Mucosa of descending colon (tissue), 3 donors: ENCODE data around the gene CTAG1A. TPM values are rescaled to one million over a fixed set of nuclear protein-coding genes. Genes with fewer than 3 reads are reported as not detected.
"Not testable (repeated sequence)": the region's sequence is repeated elsewhere in the genome, so short reads cannot be mapped to it uniquely, and the experiment has no call there.

Source experiments
- ATAC-seq: fragments of 200-7000 bp; cut with Tn5 transposase; one replicate; pipeline ENCODE4 v1.9.1; 2020; ENCODE audit warnings: mild to moderate bottlenecking, moderate library complexity
- DNase-seq, 3 donors: peaks; one replicate each; pipeline ENCODE4 v3.0.0-alpha.2; 2020
- H3K36me3 ChIP-seq: fragments of 200-600 bp; one replicate; pipeline ENCODE4 v1.8.0; 2021; ENCODE audit warnings: low read depth, mild to moderate bottlenecking
- H3K4me1 ChIP-seq: fragments of 200-600 bp; one replicate; pipeline ENCODE4 v1.8.0; 2021; ENCODE audit warnings: low read depth, mild to moderate bottlenecking
- H3K4me3 ChIP-seq: fragments of 200-600 bp; one replicate; pipeline ENCODE4 v1.8.0; 2021; ENCODE audit warnings: mild to moderate bottlenecking
- H3K9me3 ChIP-seq: fragments of 200-600 bp; one replicate; pipeline ENCODE4 v1.8.0; 2021; ENCODE audit warnings: mild to moderate bottlenecking
- intact Hi-C, 2 donors: fragments of 100-400 bp; cut with DNase I in 1 of 2; cut with micrococcal nuclease in 1 of 2; formaldehyde crosslinking; loops; one replicate each; pipeline versions ENCODE4 v1.11.0 to v1.11.1; 2022; cut with DNase I, micrococcal nuclease
- long read RNA-seq, 2 donors: library from polyadenylated mRNA; unstranded; transcript quantifications; one replicate each; pipeline ENCODE4 v2.0.0, GENCODE V29; 2019 to 2021
- total RNA-seq, 3 donors: library from RNA; stranded (reverse); fragmentation: NEBNext Ultra II Directional in 2 of 3; extraction: Animal tissue kit (Norgen Biotek cat#: 25700) in 2 of 3; gene quantifications; one replicate each; pipeline versions ENCODE4 v1.2.1 to v1.2.4, GENCODE V29; 2021 to 2023
- TF ChIP-seq, protein P1 (sequence below): fragments of 200-600 bp; IDR thresholded peaks from one replicate; pipeline ENCODE4 v1.8.0; 2022; ENCODE audit warnings: antibody characterized with exemption, mild to moderate bottlenecking
- donor health status: DM: no; HTN: no; CAD: no; lungs with moderate emphysema.
- donor health status: DM: no; HTN: no; CAD: no.
- donor health status: DM: no; HTN: yes; CAD: no.

Gene CTAG1A
- total RNA-seq: not detected
- long read RNA-seq, donor 1: 0 reads
- long read RNA-seq, donor 2: 0 reads

DNA sequence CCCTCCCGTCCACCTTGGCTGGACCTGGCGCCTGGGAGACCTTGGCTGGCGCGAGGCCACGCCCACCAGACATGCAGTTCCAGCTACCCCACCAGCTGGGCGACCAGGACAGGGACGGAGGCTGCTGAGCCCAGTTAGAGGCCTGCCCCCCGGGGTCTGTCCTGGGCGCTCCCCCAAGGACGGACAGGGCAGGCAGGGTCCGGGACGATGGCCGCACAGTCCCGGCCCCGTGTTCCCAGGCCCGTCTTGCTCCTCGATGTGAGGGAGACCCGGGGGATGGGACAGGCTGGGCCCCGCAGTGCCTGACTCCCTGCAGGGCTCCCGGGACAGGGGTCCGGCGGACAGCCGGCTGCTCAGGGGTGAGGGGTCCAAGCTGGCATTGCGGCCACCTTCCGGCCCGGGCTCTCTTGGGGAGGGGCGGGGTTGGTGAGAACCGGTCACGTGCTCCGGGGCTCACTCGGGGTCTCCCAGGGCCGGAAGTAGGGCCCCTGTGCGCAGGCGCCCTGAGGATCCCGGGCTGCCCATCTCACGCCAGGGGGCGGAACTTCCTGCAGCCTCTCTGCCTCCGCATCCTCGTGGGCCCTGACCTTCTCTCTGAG lies at the start of gene CTAG1A:
TSS of gene CTAG1A (plus strand) at position 549 of the 599 bp plus-strand sequence. CDS start 74 bp downstream, outside the sequence.
- intact Hi-C loops, H3K36me3 ChIP-seq, H3K4me3 ChIP-seq, H3K9me3 ChIP-seq, ATAC-seq, H3K4me1 ChIP-seq, DNase-seq: not testable (repeated sequence)

DNA sequence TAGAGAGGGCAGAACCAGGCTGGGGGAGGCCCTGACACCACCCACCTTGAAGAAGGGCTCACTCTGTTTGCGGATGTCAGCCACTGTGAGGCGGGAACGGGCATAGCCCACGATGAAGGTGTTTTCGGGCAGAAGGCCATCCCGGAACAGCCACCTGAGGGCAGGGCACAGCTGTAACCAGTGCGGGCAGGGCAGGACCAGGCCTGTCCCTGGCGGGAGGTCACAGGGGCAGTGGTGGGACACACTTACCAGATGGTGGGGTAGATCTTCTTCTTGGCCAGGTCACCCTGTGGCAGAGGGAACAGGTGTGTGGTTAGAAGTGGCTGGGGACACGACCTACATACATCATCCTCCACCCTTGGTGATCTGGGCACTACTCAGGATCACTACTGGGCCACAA lies 49.0 kb upstream of the CTAG1A start:
- H3K4me3 ChIP-seq: no peak overlapping the region
- DNase-seq: no peak
- no peaks in the 10 kb centered on the region for H3K9me3 ChIP-seq
- ATAC-seq: no peak
- TF ChIP-seq, protein P1, sequence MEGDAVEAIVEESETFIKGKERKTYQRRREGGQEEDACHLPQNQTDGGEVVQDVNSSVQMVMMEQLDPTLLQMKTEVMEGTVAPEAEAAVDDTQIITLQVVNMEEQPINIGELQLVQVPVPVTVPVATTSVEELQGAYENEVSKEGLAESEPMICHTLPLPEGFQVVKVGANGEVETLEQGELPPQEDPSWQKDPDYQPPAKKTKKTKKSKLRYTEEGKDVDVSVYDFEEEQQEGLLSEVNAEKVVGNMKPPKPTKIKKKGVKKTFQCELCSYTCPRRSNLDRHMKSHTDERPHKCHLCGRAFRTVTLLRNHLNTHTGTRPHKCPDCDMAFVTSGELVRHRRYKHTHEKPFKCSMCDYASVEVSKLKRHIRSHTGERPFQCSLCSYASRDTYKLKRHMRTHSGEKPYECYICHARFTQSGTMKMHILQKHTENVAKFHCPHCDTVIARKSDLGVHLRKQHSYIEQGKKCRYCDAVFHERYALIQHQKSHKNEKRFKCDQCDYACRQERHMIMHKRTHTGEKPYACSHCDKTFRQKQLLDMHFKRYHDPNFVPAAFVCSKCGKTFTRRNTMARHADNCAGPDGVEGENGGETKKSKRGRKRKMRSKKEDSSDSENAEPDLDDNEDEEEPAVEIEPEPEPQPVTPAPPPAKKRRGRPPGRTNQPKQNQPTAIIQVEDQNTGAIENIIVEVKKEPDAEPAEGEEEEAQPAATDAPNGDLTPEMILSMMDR: no peak
- no peaks in the 10 kb centered on the region for H3K4me1 ChIP-seq
- intact Hi-C loops: no loop called here
- no peaks in the 10 kb centered on the region for H3K36me3 ChIP-seq

DNA sequence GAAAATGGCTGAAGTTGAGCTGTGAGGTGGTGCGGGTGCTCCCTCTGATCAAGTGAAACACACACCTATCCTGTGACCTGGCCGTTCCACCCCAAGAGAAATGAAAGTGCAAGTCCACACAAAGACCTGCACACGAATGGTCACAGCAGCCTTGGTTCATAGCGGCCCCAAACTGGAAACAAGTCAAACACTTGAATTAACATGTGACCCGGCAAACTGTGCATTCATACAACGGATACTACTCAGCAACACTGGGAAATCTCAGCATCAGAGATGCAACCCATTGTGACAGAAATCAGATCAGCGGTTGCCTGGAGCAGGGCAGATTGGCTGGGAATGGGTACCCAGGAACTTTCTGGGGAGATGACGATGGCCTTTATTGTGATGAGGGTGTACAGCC lies 45.9 kb upstream of the CTAG1A start:
- H3K4me1 ChIP-seq: no peaks in the 10 kb centered on the region
- TF ChIP-seq, protein P1: no peak
- ATAC-seq (no peak), DNase-seq (no peak)
- H3K36me3 ChIP-seq: no peaks in the 10 kb centered on the region
- intact Hi-C loops: no loop called here
- H3K9me3 ChIP-seq: no peaks in the 10 kb centered on the region
- no peak overlapping the region for H3K4me3 ChIP-seq

DNA sequence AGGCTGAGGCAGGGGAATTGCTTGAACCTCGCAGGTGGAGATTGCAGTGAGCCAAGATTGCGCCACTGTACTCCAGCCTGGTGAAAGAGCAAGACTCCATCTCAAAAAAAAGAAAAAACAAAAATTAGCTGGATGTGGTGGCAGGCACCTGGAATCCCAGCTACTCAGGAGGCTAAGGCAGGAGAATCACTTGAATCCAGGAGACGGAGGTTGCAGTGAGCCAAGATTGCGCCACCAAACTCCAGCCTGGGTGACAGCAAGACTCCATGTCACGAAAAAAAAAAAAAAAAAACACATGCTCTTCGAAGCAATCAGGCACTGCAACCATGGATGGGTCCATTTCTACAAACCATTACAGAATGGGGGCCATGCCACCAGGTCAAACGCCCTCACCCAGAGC lies 44.6 kb upstream of the CTAG1A start:
- H3K4me1 ChIP-seq: not testable (repeated sequence)

DNA sequence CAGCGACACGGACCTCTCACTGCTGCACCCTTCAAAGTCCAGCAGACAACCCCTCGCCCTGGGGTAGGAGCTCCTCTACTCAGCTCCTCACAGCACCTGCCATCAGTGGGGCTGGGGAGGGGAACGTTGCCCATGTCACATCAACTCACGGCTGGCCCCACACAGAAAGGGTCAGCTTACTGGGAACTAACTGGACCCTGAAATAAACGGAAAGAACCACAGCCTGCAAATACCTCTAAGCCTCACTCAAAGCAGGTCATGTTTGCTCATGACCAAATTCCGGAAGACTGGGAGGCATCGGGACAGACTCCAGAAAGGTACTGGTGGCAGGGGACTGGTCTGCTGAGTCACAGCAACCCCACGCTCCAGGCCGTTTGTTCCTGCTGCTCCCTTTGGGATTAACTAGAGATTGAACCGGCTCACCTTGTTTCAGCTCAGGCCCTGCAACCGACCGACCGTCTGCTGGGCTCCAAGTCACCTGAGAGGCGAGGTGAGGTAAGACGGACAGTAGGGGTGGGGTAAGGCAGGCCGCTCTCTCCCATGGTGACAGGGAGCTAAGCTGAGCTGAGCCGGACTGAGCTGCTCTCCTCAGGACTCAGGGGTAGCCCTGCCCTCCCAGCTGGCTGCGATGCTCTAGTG lies 43.9 kb upstream of the CTAG1A start:
- DNase-seq: no peak
- no peak for ATAC-seq

More for the DNA sequence above, 44.6 kb upstream of the CTAG1A start:
- H3K9me3 ChIP-seq, H3K36me3 ChIP-seq, DNase-seq, intact Hi-C loops, ATAC-seq, H3K4me3 ChIP-seq: not testable (repeated sequence)

DNA sequence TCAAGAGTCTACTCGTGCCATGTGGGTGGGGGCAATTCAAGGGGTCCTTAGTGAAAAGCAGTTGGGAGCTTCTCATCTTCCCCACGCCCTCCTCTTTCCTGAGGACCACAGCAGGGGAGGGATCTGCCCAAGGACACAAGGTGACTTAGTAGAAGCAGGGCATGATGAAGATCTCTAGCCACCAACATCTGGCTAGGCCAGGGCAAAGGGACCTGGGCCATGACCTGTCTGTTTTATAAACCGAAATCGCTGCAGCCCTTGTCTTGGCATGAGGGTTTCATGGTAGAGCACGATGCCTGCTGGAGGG lies 43.4 kb upstream of the CTAG1A start:
- Histone ChIP-seq H3K4me3 (no peak overlapping the region), H3K36me3 (no peaks in the 10 kb centered on the region), H3K4me1 (no peaks in the 10 kb centered on the region), H3K9me3 (no peaks in the 10 kb centered on the region)
- intact Hi-C loops: no loop called here
- TF ChIP-seq, protein P1: no peak
- ATAC-seq (no peak), DNase-seq (no peak)

More for the DNA sequence above, 43.9 kb upstream of the CTAG1A start:
- intact Hi-C loops: no loop called here
- Histone ChIP-seq H3K4me3 (no peak overlapping the region), H3K9me3 (no peaks in the 10 kb centered on the region), H3K4me1 (no peaks in the 10 kb centered on the region), H3K36me3 (no peaks in the 10 kb centered on the region)
- TF ChIP-seq, protein P1: no peak
